Colonic mucosa (tissue), 4 donors: ENCODE data around the gene LIN28A. TPM values are rescaled to one million over a fixed set of nuclear protein-coding genes. Genes with fewer than 3 reads are reported as not detected.
A peak's percentile ranks its signal among the peaks of the same experiment; 100 is the strongest.

Source experiments
- DNase-seq: peaks from one replicate; pipeline ENCODE4 v3.0.0-alpha.2; 2020
- H3K27ac ChIP-seq: fragments of 200-600 bp; one replicate; pipeline ENCODE4 v1.8.0; 2021
- H3K27me3 ChIP-seq: fragments of 200-600 bp; one replicate; pipeline ENCODE4 v1.8.0; 2021
- H3K36me3 ChIP-seq: fragments of 200-600 bp; one replicate; pipeline ENCODE4 v1.8.0; 2021
- H3K4me1 ChIP-seq: fragments of 200-600 bp; one replicate; pipeline ENCODE4 v1.8.0; 2021; ENCODE audit warnings: mild to moderate bottlenecking
- H3K4me3 ChIP-seq: fragments of 200-600 bp; one replicate; pipeline ENCODE4 v1.8.0; 2021
- H3K9ac ChIP-seq, 2 donors: one replicate each; pipeline ENCODE4 v1.7.0; 2013; ENCODE audit warnings: control low read depth in 2 of 2, low read depth in 2 of 2, low read length in 2 of 2
- H3K9me3 ChIP-seq: fragments of 200-600 bp; one replicate; pipeline ENCODE4 v1.8.0; 2021
- intact Hi-C: fragments of 100-400 bp; cut with DNase I; formaldehyde crosslinking; loops from one replicate; pipeline ENCODE4 v1.14.1; 2022
- total RNA-seq, 2 donors: library from RNA; stranded (reverse); fragmentation: NEBNext Ultra II Directional in 1 of 2; extraction: Animal tissue kit (Norgen Biotek cat#: 25700) in 1 of 2; gene quantifications; one replicate each; pipeline ENCODE4 v1.2.1, GENCODE V29; 2021
- TF ChIP-seq, protein P1 (sequence below): fragments of 200-600 bp; IDR thresholded peaks from one replicate; pipeline ENCODE4 v1.8.0; 2022; ENCODE audit warnings: antibody characterized with exemption, mild to moderate bottlenecking
- donor health status: healthy.
- donor health status: DM: no; HTN: no; CAD: no.
- donor health status: DM: no; HTN: no; CAD: no.

LIN28A gene
- total RNA-seq, 2 donors from 2014 or later = 1.4 TPM; not detected in 1

GRCh38 chr1:26470878-26471497 lies 60.4 kb downstream of the LIN28A start:
- TF ChIP-seq, protein P1, sequence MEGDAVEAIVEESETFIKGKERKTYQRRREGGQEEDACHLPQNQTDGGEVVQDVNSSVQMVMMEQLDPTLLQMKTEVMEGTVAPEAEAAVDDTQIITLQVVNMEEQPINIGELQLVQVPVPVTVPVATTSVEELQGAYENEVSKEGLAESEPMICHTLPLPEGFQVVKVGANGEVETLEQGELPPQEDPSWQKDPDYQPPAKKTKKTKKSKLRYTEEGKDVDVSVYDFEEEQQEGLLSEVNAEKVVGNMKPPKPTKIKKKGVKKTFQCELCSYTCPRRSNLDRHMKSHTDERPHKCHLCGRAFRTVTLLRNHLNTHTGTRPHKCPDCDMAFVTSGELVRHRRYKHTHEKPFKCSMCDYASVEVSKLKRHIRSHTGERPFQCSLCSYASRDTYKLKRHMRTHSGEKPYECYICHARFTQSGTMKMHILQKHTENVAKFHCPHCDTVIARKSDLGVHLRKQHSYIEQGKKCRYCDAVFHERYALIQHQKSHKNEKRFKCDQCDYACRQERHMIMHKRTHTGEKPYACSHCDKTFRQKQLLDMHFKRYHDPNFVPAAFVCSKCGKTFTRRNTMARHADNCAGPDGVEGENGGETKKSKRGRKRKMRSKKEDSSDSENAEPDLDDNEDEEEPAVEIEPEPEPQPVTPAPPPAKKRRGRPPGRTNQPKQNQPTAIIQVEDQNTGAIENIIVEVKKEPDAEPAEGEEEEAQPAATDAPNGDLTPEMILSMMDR = no peak
- H3K27me3 ChIP-seq = no peaks in the 10 kb centered on the region
- peak overlapping the region; percentile 94 for H3K4me3 ChIP-seq
- no peaks in the 10 kb centered on the region for H3K9me3 ChIP-seq
- peaks cover 12% of the 10 kb centered on the region for H3K36me3 ChIP-seq
- intact Hi-C loops = no loop called here
- H3K4me1 ChIP-seq = peaks cover 20% of the 10 kb centered on the region
- H3K9ac ChIP-seq = peak overlapping the region; percentile 52 to 73
- peak overlapping the region; percentile 100 for H3K27ac ChIP-seq
- no peak for DNase-seq

DNA sequence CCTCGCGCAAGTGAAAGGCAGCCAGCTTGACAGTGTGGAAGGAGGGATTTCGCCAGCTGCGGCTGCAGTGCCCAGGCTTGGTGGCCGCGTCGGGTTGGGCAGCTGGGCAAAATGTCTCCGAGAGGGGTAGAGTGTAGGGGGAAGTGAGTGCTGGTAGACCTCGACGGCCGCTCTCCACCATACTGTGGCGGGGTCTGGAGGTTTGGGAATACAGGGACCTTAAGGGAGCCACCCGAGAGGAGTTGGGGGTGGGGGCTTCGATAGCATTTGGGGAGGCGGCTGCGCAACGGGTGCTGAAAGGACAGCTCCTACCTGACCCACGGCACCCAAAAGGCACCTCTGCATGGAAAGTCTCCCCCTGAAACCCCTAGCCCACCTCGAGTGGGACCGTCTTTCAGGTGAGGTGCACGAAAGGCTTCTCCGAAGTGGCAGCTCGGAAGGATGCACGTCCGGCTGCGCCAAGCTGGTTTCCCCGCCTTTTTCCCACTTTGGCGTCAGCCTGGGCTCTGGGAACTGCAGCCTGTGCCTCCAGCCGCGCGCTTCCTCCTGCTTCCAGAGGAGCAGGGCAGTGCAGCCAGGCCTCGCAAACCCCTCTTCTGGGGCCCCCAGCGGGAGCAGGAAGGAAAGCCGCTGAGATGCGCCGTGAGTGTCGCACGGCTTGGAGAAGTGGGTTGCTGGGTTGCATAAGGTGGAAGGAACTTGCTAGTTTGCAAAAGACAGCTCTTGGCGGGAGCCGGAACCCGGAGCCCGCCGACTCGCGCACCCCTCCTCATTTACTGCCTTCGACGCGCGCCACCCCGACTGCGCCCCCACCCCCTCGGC lies 61.1 kb downstream of the LIN28A start:
- peak overlapping the region; percentile 94 for H3K4me3 ChIP-seq
- H3K9ac ChIP-seq = peak overlapping the region; percentile 52 to 73
- no peaks in the 10 kb centered on the region for H3K27me3 ChIP-seq
- intact Hi-C loops = no loop called here
- no peaks in the 10 kb centered on the region for H3K9me3 ChIP-seq
- peaks cover 20% of the 10 kb centered on the region for H3K4me1 ChIP-seq
- DNase-seq = peak; percentile 67
- TF ChIP-seq, protein P1 = no peak
- peak overlapping the region; percentile 100 for H3K27ac ChIP-seq
- H3K36me3 ChIP-seq = peaks cover 12% of the 10 kb centered on the region

DNA sequence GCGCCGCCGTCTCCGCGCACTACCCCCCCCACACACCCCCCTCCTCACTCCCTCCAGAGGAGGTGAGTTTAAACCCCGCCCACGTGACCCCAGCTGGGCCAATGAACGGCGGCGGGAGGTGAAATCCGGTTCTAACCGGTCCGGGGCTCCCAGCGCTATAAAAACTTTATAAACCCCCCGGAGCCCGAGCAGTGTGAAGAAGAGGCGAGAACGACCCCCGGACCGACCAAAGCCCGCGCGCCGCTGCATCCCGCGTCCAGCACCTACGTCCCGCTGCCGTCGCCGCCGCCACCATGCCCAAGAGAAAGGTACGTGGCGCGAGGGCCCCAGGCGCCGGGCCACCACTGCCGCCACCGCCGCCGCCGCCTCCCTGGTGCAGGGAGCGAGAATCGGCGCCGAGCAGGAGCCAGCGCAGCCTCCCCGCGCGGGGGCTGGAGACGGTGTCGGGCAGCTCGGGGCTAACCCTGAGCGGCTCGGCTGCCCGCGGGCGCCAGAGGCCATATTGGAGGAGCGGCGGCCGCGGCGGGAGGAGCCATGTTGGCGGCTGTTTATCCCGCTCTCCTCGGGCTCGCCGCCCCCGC lies 61.8 kb downstream of the LIN28A start, which contains the start of gene HMGN2:
HMGN2 (plus strand) TSS at position 121 of the 581 bp plus-strand sequence; CDS start at position 294, 173 bp downstream.
- peak; percentile 96 for DNase-seq
- Histone ChIP-seq H3K9me3 (no peaks in the 10 kb centered on the region), H3K27me3 (no peaks in the 10 kb centered on the region), H3K4me1 (peaks cover 20% of the 10 kb centered on the region), H3K4me3 (peak within 1 kb of the TSS; percentile 94), H3K27ac (peak within 1 kb of the TSS; percentile 100), H3K36me3 (peaks cover 6% of the 10 kb centered on the region), H3K9ac (peak within 1 kb of the TSS; percentile 73 to 98)
- TF ChIP-seq, protein P1 = no peak
- intact Hi-C loops = no loop called here

- TF ChIP-seq, protein P1 = no peak
- Histone ChIP-seq H3K4me1 (peaks cover 20% of the 10 kb centered on the region), H3K9ac (peak overlapping the region in 1 of 2 donors; percentile 53), H3K36me3 (no peaks in the 10 kb centered on the region), H3K27me3 (no peaks in the 10 kb centered on the region), H3K4me3 (peak overlapping the region; percentile 94), H3K27ac (peak overlapping the region; percentile 100), H3K9me3 (no peaks in the 10 kb centered on the region)
- DNase-seq = peak; percentile 96
- intact Hi-C loops = no loop called here
These were observed 62.6 kb downstream of the LIN28A start for GRCh38 chr1:26472901-26473845.

DNA sequence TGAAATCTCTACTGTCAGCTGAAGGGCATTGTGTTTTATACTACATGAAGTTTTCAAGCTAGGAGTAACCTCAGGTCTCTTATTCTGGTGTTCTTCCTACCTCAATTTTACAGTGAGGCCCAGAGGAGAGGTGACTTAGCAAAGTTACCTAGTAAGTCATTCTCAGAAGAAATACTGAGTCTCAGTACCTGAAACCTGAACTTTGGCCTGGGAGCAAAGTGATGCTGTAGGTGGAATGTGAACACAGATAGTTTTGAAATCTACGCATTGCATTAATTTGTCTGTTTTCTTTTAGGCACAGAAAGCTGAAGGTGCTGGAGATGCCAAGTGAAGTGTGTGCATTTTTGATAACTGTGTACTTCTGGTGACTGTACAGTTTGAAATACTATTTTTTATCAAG lies 64.2 kb downstream of the LIN28A start:
- Histone ChIP-seq H3K9me3 (no peaks in the 10 kb centered on the region), H3K9ac (no peak overlapping the region), H3K27ac (no peak overlapping the region), H3K4me3 (no peak overlapping the region), H3K4me1 (peaks cover 18% of the 10 kb centered on the region), H3K27me3 (no peaks in the 10 kb centered on the region), H3K36me3 (no peaks in the 10 kb centered on the region)
- TF ChIP-seq, protein P1 = no peak
- intact Hi-C loops = no loop called here
- no peak for DNase-seq
